Inflammatory macrophage (primary cell): ENCODE measurements around the gene TGM3.
A peak's percentile ranks its signal among the peaks of the same experiment; 100 is the strongest.

Experiments
- DNase-seq, 2 donors: peaks; one replicate each; pipeline ENCODE4 v3.0.0-alpha.2; 2020 to 2022

Gene TGM3

GRCh38 chr20:2380601-2381000 is 84.8 kb downstream of the TGM3 start, which contains the start of gene TGM6:
Gene TGM6, plus strand, starts transcription at chr20:2380901. Its CDS starts 68 bp downstream, at chr20:2380969.
- no peak for DNase-seq

- no peak for DNase-seq
Observed at GRCh38 chr20:2381303-2381702, 85.5 kb downstream of the TGM3 start.

GRCh38 chr20:2382833-2383232 is 87.0 kb downstream of the TGM3 start:
- DNase-seq = no peak

- DNase-seq = no peak
Observed at GRCh38 chr20:2385026-2385425, 89.2 kb downstream of the TGM3 start.

GRCh38 chr20:2385496-2385895 is 89.7 kb downstream of the TGM3 start:
- no peak for DNase-seq

GRCh38 chr20:2386516-2387179 is 90.8 kb downstream of the TGM3 start:
- no peak for DNase-seq

- DNase-seq = peak; percentile 14 to 42
Observed at GRCh38 chr20:2387180-2387577, 91.4 kb downstream of the TGM3 start.

GRCh38 chr20:2387580-2387979 is 91.8 kb downstream of the TGM3 start:
- no peak for DNase-seq
